Measurements from ENCODE around the gene PGGT1B. TPM values are rescaled to one million over a fixed set of nuclear protein-coding genes. Genes with fewer than 3 reads are reported as not detected.
A peak's percentile ranks its signal among the peaks of the same experiment; 100 is the strongest.

The PGGT1B gene
- total and polyA plus RNA-seq, 2 donors (not counting 1 experiment from before 2014, with no cell fraction given) = 3.8 to 63.4 TPM

DNA sequence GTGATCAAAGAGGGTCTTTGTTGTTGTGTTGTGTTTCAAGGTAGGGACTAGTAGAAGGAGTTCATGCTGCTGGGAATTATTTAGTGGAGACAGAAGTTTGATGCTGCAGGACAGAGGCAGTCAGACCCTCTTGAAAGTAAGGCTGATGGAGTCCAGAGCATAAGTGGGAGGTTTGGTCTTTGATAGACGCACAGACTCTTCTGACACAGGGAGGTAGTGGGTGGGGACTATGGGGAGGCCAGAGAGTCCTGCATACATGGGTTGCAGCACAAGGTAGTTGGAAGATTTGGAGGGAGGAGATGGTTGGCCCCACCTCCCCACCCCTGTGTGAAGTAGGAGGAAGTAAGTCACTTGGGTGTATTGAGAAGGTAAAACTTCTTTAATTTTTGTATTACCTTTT is 36.1 kb upstream of the PGGT1B start:
- peaks cover 21% of the 10 kb centered on the region for H3K79me2 ChIP-seq (ENCODE audit: control insufficient read depth, insufficient read depth, low read length)
- CTCF ChIA-PET = interaction anchor here (4.2 kb wide), 1 partner anchor 11 kb away, joined by 28 read pairs; no protein-coding TSS in a partner anchor
- no peak overlapping the region for H3K9ac ChIP-seq (ENCODE audit: low read length)
- intact Hi-C loops (cut with micrococcal nuclease) = loop anchor here (5.0 kb wide), 1 partner anchor 543 kb away; the partner anchor contains the start of genes AP3S1 and ATG12
- DNase-seq (no peak), ATAC-seq (ENCODE audit: low read depth) (no peak)
- Mint-ChIP-seq H3K4me3 (no peak overlapping the region), H3K27me3 (peaks cover 3% of the 10 kb centered on the region), H3K9me3 (ENCODE audit: insufficient read depth) (no peaks in the 10 kb centered on the region), H3K27ac (no peak overlapping the region), H3K4me1 (peaks cover 16% of the 10 kb centered on the region)
- no peak for TF ChIP-seq EZH2 (IDR thresholded peaks at IDR 0.05; ENCODE audit: borderline replicate concordance, insufficient read depth, low read depth, low read length, poor library complexity, severe bottlenecking)
- TF ChIP-seq, protein P1, sequence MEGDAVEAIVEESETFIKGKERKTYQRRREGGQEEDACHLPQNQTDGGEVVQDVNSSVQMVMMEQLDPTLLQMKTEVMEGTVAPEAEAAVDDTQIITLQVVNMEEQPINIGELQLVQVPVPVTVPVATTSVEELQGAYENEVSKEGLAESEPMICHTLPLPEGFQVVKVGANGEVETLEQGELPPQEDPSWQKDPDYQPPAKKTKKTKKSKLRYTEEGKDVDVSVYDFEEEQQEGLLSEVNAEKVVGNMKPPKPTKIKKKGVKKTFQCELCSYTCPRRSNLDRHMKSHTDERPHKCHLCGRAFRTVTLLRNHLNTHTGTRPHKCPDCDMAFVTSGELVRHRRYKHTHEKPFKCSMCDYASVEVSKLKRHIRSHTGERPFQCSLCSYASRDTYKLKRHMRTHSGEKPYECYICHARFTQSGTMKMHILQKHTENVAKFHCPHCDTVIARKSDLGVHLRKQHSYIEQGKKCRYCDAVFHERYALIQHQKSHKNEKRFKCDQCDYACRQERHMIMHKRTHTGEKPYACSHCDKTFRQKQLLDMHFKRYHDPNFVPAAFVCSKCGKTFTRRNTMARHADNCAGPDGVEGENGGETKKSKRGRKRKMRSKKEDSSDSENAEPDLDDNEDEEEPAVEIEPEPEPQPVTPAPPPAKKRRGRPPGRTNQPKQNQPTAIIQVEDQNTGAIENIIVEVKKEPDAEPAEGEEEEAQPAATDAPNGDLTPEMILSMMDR (IDR thresholded peaks at IDR 0.05) = no peak
- H4K20me1 ChIP-seq (ENCODE audit: control insufficient read depth, insufficient read depth, low read length, poor library complexity, severe bottlenecking) = no peaks in the 10 kb centered on the region
- H3K4me1 ChIP-seq (ENCODE audit: control insufficient read depth in 2 of 2, insufficient read depth in 2 of 2, low read length in 2 of 2) = peaks cover 7 to 13% of the 10 kb centered on the region in 2 donors
- POLR2A ChIA-PET = no interaction called here
- no peak overlapping the region for H3K4me2 ChIP-seq (replicated peaks; ENCODE audit: low read depth, low read length, poor library complexity, severe bottlenecking)
- H3K36me3 ChIP-seq (replicated peaks in 1 of 2; ENCODE audit: control extremely low read depth in 1 of 2, control insufficient read depth in 1 of 2, extremely low read depth in 1 of 2, insufficient read depth in 2 of 2, low read length in 1 of 2) = no peaks in the 10 kb centered on the region
- no peak overlapping the region for H3K27ac ChIP-seq (ENCODE audit: low read length in 2 of 2)
- no peaks in the 10 kb centered on the region for H3K27me3 ChIP-seq (replicated peaks in 1 of 4; ENCODE audit: control extremely low read depth in 1 of 4, control insufficient read depth in 3 of 4, insufficient read depth in 4 of 4, low read length in 3 of 4)
- no peaks in the 10 kb centered on the region for H3K9me3 ChIP-seq (ENCODE audit: control extremely low read depth in 1 of 3, control insufficient read depth in 2 of 3, insufficient read depth in 1 of 3, low read length in 2 of 3)
- H3K4me3 ChIP-seq (ENCODE audit: control extremely low read depth in 1 of 5, extremely low read depth in 1 of 5, insufficient read depth in 1 of 5, low read depth in 2 of 5, low read length in 4 of 5) = no peak overlapping the region
- H2AFZ ChIP-seq (ENCODE audit: insufficient read depth, low read depth, low read length, poor library complexity, severe bottlenecking) = peak overlapping the region; percentile 1
- WGBS (ENCODE audit: insufficient coverage) = 92% methylated on average over 1 of the region's 1 CpG

DNA sequence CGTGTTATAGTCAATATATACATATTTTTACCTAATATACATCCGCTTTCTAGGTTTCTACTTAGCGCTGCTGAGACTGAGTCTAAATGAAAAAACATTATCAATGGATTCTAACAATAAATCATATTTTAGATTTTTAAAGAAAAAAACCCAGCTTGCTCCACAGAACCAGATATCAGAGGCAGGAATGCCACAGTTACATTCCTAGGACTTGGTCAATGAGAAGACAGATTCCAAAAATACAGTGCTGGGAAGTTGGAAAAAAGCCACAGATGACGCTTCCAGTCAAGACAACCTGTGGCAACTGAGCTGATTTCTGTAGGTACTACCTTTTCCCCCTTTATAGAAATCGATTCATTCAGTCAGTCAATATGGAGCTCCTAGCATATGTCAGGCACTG is 34.4 kb upstream of the PGGT1B start:
- no peaks in the 10 kb centered on the region for H3K36me3 ChIP-seq (replicated peaks in 1 of 2; ENCODE audit: control extremely low read depth in 1 of 2, control insufficient read depth in 1 of 2, extremely low read depth in 1 of 2, insufficient read depth in 2 of 2, low read length in 1 of 2)
- intact Hi-C loops (cut with micrococcal nuclease) = loop anchor here (2.0 to 5.0 kb wide), 3 partner anchors 22 to 545 kb away; partner anchors contain the start of genes AP3S1, ATG12 and TRIM36
- peak overlapping the region in 4 of 5 experiments; percentile 5 to 58 (median 24) for H3K4me3 ChIP-seq (ENCODE audit: control extremely low read depth in 1 of 5, extremely low read depth in 1 of 5, insufficient read depth in 1 of 5, low read depth in 2 of 5, low read length in 4 of 5)
- 90% methylated on average over 2 of the region's 5 CpGs for WGBS (ENCODE audit: insufficient coverage)
- Mint-ChIP-seq H3K4me3 (peak overlapping the region; percentile 43), H3K4me1 (peaks cover 16% of the 10 kb centered on the region), H3K27ac (no peak overlapping the region), H3K27me3 (no peaks in the 10 kb centered on the region), H3K9me3 (ENCODE audit: insufficient read depth) (peaks cover 1% of the 10 kb centered on the region)
- H3K4me1 ChIP-seq (ENCODE audit: control insufficient read depth in 2 of 2, insufficient read depth in 2 of 2, low read length in 2 of 2) = peaks cover 7 to 13% of the 10 kb centered on the region in 2 donors
- no peak overlapping the region for H3K9ac ChIP-seq (ENCODE audit: low read length)
- TF ChIP-seq, protein P1 (IDR thresholded peaks at IDR 0.05) = no peak
- no peak for TF ChIP-seq EZH2 (IDR thresholded peaks at IDR 0.05; ENCODE audit: borderline replicate concordance, insufficient read depth, low read depth, low read length, poor library complexity, severe bottlenecking)
- H3K27me3 ChIP-seq (replicated peaks in 1 of 4; ENCODE audit: control extremely low read depth in 1 of 4, control insufficient read depth in 3 of 4, insufficient read depth in 4 of 4, low read length in 3 of 4) = no peaks in the 10 kb centered on the region
- H3K9me3 ChIP-seq (ENCODE audit: control extremely low read depth in 1 of 3, control insufficient read depth in 2 of 3, insufficient read depth in 1 of 3, low read length in 2 of 3) = peaks cover 0 to 1% (median 0%) of the 10 kb centered on the region in 3 donors
- no peak overlapping the region for H3K27ac ChIP-seq (ENCODE audit: low read length in 2 of 2)
- H2AFZ ChIP-seq (ENCODE audit: insufficient read depth, low read depth, low read length, poor library complexity, severe bottlenecking) = no peak overlapping the region
- peaks cover 37% of the 10 kb centered on the region for H3K79me2 ChIP-seq (ENCODE audit: control insufficient read depth, insufficient read depth, low read length)
- H4K20me1 ChIP-seq (ENCODE audit: control insufficient read depth, insufficient read depth, low read length, poor library complexity, severe bottlenecking) = peaks cover 8% of the 10 kb centered on the region
- ChIA-PET CTCF (interaction anchor here (1.1 to 4.2 kb wide), 6 partner anchors 12 to 277 kb away, joined by 3 to 28 read pairs (median 5); no protein-coding TSS in a partner anchor), POLR2A (interaction anchor here (1.2 to 1.5 kb wide), 3 partner anchors 32 to 304 kb away, joined by 3 to 6 read pairs (median 5); partner anchors contain the start of gene FEM1C)
- DNase-seq = no peak
- ATAC-seq (ENCODE audit: low read depth) = no peak
- H3K4me2 ChIP-seq (replicated peaks; ENCODE audit: low read depth, low read length, poor library complexity, severe bottlenecking) = peak overlapping the region; percentile 48

Data from B cell (primary cell).